A673 (cell line): ENCODE data around the gene TNS3.

Source experiments
- EZH2 ChIP-seq: fragments of 200-600 bp; sonication (generic); IDR thresholded peaks from 2 replicates; pipeline ENCODE4 v1.6.1; 2017; ENCODE audit warnings: borderline replicate concordance, low read depth, mild to moderate bottlenecking, mixed read lengths, antibody characterized with exemption, low read length; ENCODE audit not compliant: poor library complexity, severe bottlenecking
- TF ChIP-seq, protein P1 (sequence below): fragments of 300-800, 200-600 bp; sonication (generic); conservative IDR thresholded peaks from 2 replicates; pipeline ENCODE4 v1.5.1; 2017; ENCODE audit warnings: low read depth, mild to moderate bottlenecking, antibody characterized with exemption, low read length, moderate library complexity, mixed read lengths

DNA sequence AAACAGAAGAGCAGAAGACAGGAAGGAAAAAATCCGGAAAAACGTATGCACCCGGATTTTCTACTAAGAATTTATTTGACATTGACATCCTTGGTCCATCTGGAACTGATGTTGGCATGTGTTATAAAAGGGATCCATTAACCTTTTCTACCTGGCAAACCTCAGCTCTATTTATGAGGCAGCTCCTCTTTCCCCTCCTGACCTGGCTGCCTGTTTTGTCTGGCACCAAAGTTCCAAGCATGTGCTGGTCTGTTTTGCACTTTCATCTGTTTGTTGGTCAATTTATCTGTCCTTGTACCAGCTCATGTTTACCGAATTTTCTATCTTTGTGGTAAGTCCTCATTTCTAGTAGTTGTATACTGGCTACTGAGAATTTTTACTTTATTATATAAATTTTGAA lies 258.0 kb downstream of the TNS3 start:
- TF ChIP-seq, protein P1, sequence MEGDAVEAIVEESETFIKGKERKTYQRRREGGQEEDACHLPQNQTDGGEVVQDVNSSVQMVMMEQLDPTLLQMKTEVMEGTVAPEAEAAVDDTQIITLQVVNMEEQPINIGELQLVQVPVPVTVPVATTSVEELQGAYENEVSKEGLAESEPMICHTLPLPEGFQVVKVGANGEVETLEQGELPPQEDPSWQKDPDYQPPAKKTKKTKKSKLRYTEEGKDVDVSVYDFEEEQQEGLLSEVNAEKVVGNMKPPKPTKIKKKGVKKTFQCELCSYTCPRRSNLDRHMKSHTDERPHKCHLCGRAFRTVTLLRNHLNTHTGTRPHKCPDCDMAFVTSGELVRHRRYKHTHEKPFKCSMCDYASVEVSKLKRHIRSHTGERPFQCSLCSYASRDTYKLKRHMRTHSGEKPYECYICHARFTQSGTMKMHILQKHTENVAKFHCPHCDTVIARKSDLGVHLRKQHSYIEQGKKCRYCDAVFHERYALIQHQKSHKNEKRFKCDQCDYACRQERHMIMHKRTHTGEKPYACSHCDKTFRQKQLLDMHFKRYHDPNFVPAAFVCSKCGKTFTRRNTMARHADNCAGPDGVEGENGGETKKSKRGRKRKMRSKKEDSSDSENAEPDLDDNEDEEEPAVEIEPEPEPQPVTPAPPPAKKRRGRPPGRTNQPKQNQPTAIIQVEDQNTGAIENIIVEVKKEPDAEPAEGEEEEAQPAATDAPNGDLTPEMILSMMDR = no peak
- no peak for TF ChIP-seq EZH2
